Midbrain (tissue), 1 donor: Measurements from ENCODE around the gene CD36.
"Not testable (repeated sequence)": the region's sequence is repeated elsewhere in the genome, so short reads cannot be mapped to it uniquely, and the experiment has no call there.

Source experiments
- DNase-seq: peaks from one replicate; lab custom pipeline; 2025; lab: John Stamatoyannopoulos, UW

Gene CD36

GRCh38 chr7:80653244-80653643 is 14.8 kb downstream of the CD36 start:
- no peak for DNase-seq

- DNase-seq: no peak
Observed at GRCh38 chr7:80654887-80655340, 16.5 kb downstream of the CD36 start.

GRCh38 chr7:80656029-80656428 is 17.6 kb downstream of the CD36 start:
- no peak for DNase-seq

GRCh38 chr7:80659120-80660055 is 20.9 kb downstream of the CD36 start:
- DNase-seq: peak; percentile 3

- DNase-seq: no peak
Observed at GRCh38 chr7:80660939-80661338, 22.5 kb downstream of the CD36 start.

- DNase-seq: no peak
Observed at GRCh38 chr7:80661729-80662128, 23.3 kb downstream of the CD36 start.

GRCh38 chr7:80662252-80662651 is 23.8 kb downstream of the CD36 start:
- no peak for DNase-seq

GRCh38 chr7:80665526-80665925 is 27.1 kb downstream of the CD36 start:
- DNase-seq: no peak

- DNase-seq: no peak
Observed at GRCh38 chr7:80666376-80666775, 27.9 kb downstream of the CD36 start.

- not testable (repeated sequence) for DNase-seq
Observed at GRCh38 chr7:80669367-80669766, 30.9 kb downstream of the CD36 start.

GRCh38 chr7:80671744-80672143 is 33.3 kb downstream of the CD36 start:
- DNase-seq: no peak

GRCh38 chr7:80675090-80675489 is 36.6 kb downstream of the CD36 start:
- no peak for DNase-seq

- DNase-seq: no peak
Observed at GRCh38 chr7:80676404-80676803, 38.0 kb downstream of the CD36 start.

- DNase-seq: no peak
Observed at GRCh38 chr7:80677629-80678028, 39.2 kb downstream of the CD36 start.

- DNase-seq: no peak
Observed at GRCh38 chr7:80678707-80679106, 40.3 kb downstream of the CD36 start.

- DNase-seq: no peak
Observed at GRCh38 chr7:80679921-80680907, 41.8 kb downstream of the CD36 start.

GRCh38 chr7:80681272-80681885 is 42.9 kb downstream of the CD36 start:
- DNase-seq: no peak

- no peak for DNase-seq
Observed at GRCh38 chr7:80682744-80683143, 44.3 kb downstream of the CD36 start.

GRCh38 chr7:80686576-80686975 is 48.1 kb downstream of the CD36 start:
- no peak for DNase-seq

GRCh38 chr7:80699045-80699638 is 60.7 kb downstream of the CD36 start:
- peak; percentile 59 for DNase-seq

- DNase-seq: no peak
Observed at GRCh38 chr7:80699721-80700256, 61.3 kb downstream of the CD36 start.
